Upper lobe of left lung (tissue), 4 donors: Measurements from ENCODE around the gene ARHGEF3.

Source experiments
- EP300 ChIP-seq, 4 donors: sonication (generic); formaldehyde crosslinking; IDR thresholded peaks; one replicate each; pipeline ENCODE4 v1.5.1; 2017; ENCODE audit warnings: antibody characterized with exemption in 4 of 4, control low read depth in 2 of 4
- POLR2A ChIP-seq, 4 donors: fragments of 450-650 bp; IDR thresholded peaks; one replicate each; pipeline ENCODE4 v1.5.1; 2016 to 2017; ENCODE audit warnings: antibody characterized with exemption in 4 of 4, mild to moderate bottlenecking in 2 of 4
- POLR2AphosphoS5 ChIP-seq, 2 donors: sonication (generic); formaldehyde crosslinking; IDR thresholded peaks; one replicate each; pipeline ENCODE4 v1.5.1; 2017; ENCODE audit warnings: antibody characterized with exemption in 2 of 2
- TF ChIP-seq, protein P1 (sequence below), 6 experiments: fragments of 450-650 bp in 4 of 6; fragments of 200-600 bp in 2 of 6; sonication (generic) in 2 of 6; IDR thresholded peaks; one replicate each; pipeline ENCODE4 v1.5.1; 2016 to 2019; ENCODE audit warnings: antibody characterized with exemption in 6 of 6

DNA sequence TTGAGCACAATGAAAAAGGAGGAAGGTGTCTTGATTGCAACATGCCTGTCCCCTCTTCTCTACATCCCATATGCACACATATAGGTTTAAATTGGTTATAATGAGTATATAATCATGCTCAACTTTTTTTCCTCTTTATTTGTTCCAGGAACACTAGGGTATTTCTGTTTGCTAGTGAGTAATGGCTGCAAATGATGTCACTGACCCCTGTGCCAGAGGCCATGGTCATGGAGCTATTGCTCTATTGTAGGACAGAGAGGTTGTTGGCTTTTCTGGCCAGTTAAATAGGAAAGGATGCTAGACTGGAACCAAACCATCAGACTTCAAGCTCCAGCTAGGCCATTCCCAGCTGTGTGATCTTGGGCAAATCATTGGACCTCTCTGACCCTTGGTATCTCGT is 9.6 kb downstream of the ARHGEF3 start:
- TF ChIP-seq, protein P1, sequence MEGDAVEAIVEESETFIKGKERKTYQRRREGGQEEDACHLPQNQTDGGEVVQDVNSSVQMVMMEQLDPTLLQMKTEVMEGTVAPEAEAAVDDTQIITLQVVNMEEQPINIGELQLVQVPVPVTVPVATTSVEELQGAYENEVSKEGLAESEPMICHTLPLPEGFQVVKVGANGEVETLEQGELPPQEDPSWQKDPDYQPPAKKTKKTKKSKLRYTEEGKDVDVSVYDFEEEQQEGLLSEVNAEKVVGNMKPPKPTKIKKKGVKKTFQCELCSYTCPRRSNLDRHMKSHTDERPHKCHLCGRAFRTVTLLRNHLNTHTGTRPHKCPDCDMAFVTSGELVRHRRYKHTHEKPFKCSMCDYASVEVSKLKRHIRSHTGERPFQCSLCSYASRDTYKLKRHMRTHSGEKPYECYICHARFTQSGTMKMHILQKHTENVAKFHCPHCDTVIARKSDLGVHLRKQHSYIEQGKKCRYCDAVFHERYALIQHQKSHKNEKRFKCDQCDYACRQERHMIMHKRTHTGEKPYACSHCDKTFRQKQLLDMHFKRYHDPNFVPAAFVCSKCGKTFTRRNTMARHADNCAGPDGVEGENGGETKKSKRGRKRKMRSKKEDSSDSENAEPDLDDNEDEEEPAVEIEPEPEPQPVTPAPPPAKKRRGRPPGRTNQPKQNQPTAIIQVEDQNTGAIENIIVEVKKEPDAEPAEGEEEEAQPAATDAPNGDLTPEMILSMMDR (IDR thresholded peaks at IDR 0.05) = no peak
- no peak for TF ChIP-seq POLR2A (IDR thresholded peaks at IDR 0.05)
- no peak for TF ChIP-seq EP300 (IDR thresholded peaks at IDR 0.05)
- TF ChIP-seq POLR2AphosphoS5 (IDR thresholded peaks at IDR 0.05) = no peak
